ENCODE results near the gene MYH9.
"Not testable (repeated sequence)": the region's sequence is repeated elsewhere in the genome, so short reads cannot be mapped to it uniquely, and the experiment has no call there.

The MYH9 gene

GRCh38 chr22:36294801-36295200, 93.0 kb downstream of the MYH9 start:
- Histone ChIP-seq H3K27ac (ENCODE audit: low read depth, low read length) (no peak overlapping the region), H3K9me3 (ENCODE audit: control insufficient read depth in 1 of 2, low read length in 2 of 2) (no peaks in the 10 kb centered on the region), H3K27me3 (ENCODE audit: control insufficient read depth in 1 of 2, insufficient read depth in 2 of 2, low read length in 2 of 2) (no peaks in the 10 kb centered on the region), H3K4me3 (ENCODE audit: low read depth in 1 of 2, low read length in 2 of 2) (no peak overlapping the region), H3K4me1 (ENCODE audit: control insufficient read depth in 1 of 2, insufficient read depth in 2 of 2, low read length in 2 of 2) (no peaks in the 10 kb centered on the region), H3K9ac (ENCODE audit: low read depth in 1 of 2, low read length in 2 of 2) (no peak overlapping the region), H3K36me3 (ENCODE audit: control insufficient read depth in 1 of 2, insufficient read depth in 2 of 2, low read length in 2 of 2) (peaks cover 81 to 85% of the 10 kb centered on the region in 2 donors)

DNA sequence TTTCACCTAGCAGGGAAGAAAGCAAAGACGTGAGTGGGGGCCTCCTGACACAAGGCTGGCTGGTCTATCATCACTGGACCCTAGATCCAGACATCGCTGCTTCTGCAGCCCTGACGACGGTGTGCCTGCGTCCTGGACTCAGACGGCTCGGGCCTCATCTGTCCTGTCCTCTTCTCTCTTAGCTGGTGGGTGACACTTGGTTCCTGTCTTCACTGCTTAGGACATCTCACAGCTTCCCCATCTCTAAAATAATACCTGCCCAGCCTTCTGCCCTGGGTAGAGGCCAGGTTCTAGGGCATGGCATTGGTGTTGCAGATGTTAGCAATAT, 93.5 kb downstream of the MYH9 start:
- H3K36me3 ChIP-seq (ENCODE audit: control insufficient read depth in 1 of 2, insufficient read depth in 2 of 2, low read length in 2 of 2), result peaks cover 81 to 85% of the 10 kb centered on the region in 2 donors
- no peak overlapping the region for H3K9ac ChIP-seq (ENCODE audit: low read depth in 1 of 2, low read length in 2 of 2)
- H3K4me3 ChIP-seq (ENCODE audit: low read depth in 1 of 2, low read length in 2 of 2), result no peak overlapping the region
- no peaks in the 10 kb centered on the region for H3K9me3 ChIP-seq (ENCODE audit: control insufficient read depth in 1 of 2, low read length in 2 of 2)
- H3K4me1 ChIP-seq (ENCODE audit: control insufficient read depth in 1 of 2, insufficient read depth in 2 of 2, low read length in 2 of 2), result no peaks in the 10 kb centered on the region
- no peak overlapping the region for H3K27ac ChIP-seq (ENCODE audit: low read depth, low read length)
- H3K27me3 ChIP-seq (ENCODE audit: control insufficient read depth in 1 of 2, insufficient read depth in 2 of 2, low read length in 2 of 2), result no peaks in the 10 kb centered on the region

DNA sequence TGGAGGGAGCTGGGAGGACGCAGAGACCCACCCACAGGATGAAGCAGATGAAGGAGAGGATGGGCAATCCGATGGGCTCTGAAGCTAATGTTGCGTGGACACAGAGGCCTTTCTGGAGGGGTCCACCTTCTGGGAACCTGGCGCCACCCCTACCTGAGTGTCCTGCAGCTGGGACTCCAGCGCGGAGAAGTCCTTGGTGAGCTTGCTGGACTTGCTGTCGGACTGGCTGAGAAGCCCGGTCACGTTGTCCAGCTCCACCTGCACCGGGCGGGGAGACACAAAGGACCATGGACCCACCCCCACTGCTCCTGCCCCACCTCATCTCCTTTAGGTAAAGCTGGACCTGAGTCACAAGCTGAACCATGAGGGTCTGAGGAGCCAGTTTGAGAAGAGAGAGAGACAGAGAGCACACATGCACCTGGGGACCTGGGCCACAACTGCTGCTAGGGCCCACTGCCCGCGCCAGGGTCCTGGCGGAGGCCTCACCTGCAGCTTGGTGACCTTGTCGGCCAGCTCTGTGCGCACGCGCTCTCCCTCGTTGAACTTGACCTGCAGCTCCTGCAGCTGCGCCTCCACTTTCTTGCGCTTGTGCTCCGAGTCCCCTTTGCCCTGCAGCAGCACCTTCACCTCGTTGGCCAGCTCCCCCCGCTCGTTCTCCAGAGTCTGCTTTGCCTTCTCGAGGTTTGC, 94.0 kb downstream of the MYH9 start:
- no peak overlapping the region for H3K9ac ChIP-seq (ENCODE audit: low read depth in 1 of 2, low read length in 2 of 2)
- H3K9me3 ChIP-seq (ENCODE audit: control insufficient read depth in 1 of 2, low read length in 2 of 2), result no peaks in the 10 kb centered on the region
- no peaks in the 10 kb centered on the region for H3K4me1 ChIP-seq (ENCODE audit: control insufficient read depth in 1 of 2, insufficient read depth in 2 of 2, low read length in 2 of 2)
- H3K27me3 ChIP-seq (ENCODE audit: control insufficient read depth in 1 of 2, insufficient read depth in 2 of 2, low read length in 2 of 2), result no peaks in the 10 kb centered on the region
- H3K27ac ChIP-seq (ENCODE audit: low read depth, low read length), result no peak overlapping the region
- peaks cover 81 to 85% of the 10 kb centered on the region in 2 donors for H3K36me3 ChIP-seq (ENCODE audit: control insufficient read depth in 1 of 2, insufficient read depth in 2 of 2, low read length in 2 of 2)
- no peak overlapping the region for H3K4me3 ChIP-seq (ENCODE audit: low read depth in 1 of 2, low read length in 2 of 2)

DNA sequence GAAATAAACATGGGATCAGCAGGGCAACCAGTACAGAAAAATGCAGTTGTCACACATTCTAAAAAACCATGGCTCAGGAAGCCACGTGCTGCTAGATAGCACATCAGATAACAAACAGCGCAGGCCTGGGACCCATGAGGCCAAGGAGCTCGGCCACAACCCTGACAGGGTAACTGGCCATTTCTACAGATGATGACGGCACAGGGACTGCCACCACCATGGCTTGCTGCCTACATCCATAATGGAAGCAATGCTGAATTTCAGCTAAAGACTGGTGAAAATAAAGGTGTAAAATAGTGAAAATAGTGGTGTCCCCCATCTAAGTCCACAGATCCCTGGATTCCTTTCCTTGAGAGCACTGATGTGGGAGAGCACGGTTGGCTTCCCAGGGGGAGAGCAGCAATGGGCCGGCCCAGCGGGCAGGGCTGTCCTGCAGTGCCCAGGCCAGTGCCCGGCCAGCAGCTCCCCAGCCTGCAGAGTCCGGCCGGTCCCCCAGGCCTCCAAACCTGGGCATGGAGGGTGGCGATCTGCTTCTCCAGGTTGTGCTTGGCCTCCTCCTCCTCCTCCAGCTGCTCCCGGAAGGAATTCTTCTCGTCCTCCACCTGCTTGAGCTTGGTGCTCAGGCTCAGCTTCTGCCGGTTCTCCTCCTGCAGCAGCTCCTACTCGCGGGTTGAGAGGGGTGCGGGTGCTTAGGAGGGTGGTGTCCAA, 94.8 kb downstream of the MYH9 start:
- Histone ChIP-seq H3K4me1 (ENCODE audit: control insufficient read depth in 1 of 2, insufficient read depth in 2 of 2, low read length in 2 of 2) (no peaks in the 10 kb centered on the region), H3K9me3 (ENCODE audit: control insufficient read depth in 1 of 2, low read length in 2 of 2) (no peaks in the 10 kb centered on the region), H3K27ac (ENCODE audit: low read depth, low read length) (no peak overlapping the region), H3K27me3 (ENCODE audit: control insufficient read depth in 1 of 2, insufficient read depth in 2 of 2, low read length in 2 of 2) (no peaks in the 10 kb centered on the region), H3K36me3 (ENCODE audit: control insufficient read depth in 1 of 2, insufficient read depth in 2 of 2, low read length in 2 of 2) (peaks cover 81 to 85% of the 10 kb centered on the region in 2 donors), H3K9ac (ENCODE audit: low read depth in 1 of 2, low read length in 2 of 2) (no peak overlapping the region), H3K4me3 (ENCODE audit: low read depth in 1 of 2, low read length in 2 of 2) (no peak overlapping the region)

DNA sequence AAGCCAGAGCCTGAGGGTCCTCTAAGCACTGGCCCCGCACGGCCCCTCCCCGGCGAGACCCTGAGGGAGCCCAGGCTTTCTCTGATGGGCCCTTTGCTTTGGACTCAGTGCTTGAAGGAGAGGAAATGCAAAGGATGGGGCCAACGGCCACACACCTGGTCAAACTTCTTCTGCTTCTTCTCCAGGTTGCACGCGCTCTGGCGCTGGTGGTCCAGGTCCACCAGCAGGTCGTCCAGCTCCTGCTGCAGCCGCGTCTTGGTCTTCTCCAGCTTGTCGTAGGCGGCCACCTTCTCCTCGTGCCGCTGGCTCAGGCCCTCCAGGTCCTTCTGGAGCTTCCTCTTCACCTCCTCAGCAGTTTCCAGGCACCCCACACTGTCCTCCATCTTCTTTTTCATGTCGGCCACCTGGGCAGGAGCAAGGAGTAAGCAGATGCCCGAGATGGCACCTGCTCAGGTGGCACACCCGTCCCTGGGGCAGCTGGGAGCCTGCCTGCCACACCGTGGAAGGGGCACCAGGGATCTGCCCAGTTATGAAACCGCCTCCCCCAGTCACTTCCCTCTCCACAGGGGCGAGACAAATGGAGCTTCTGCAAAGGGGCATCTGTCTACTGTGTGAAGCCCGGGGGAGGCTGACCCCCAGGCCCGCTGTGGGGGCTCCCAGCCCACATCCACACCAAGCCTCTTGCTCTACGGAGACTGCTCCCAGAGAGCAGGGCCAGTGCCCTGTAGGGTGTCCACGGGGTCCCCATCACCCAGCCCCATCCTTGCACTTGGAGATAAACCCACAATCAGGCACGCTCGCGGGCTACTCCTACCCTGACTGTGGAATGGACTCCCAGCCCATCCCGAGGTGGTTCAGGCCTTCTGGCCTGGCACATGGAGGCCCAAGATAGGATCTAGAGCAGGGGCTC, 95.7 kb downstream of the MYH9 start:
- no peaks in the 10 kb centered on the region for H3K27me3 ChIP-seq (ENCODE audit: control insufficient read depth in 1 of 2, insufficient read depth in 2 of 2, low read length in 2 of 2)
- H3K36me3 ChIP-seq (ENCODE audit: control insufficient read depth in 1 of 2, insufficient read depth in 2 of 2, low read length in 2 of 2), result peaks cover 76 to 82% of the 10 kb centered on the region in 2 donors
- no peaks in the 10 kb centered on the region for H3K4me1 ChIP-seq (ENCODE audit: control insufficient read depth in 1 of 2, insufficient read depth in 2 of 2, low read length in 2 of 2)
- H3K27ac ChIP-seq (ENCODE audit: low read depth, low read length), result no peak overlapping the region
- no peak overlapping the region for H3K9ac ChIP-seq (ENCODE audit: low read depth in 1 of 2, low read length in 2 of 2)
- H3K4me3 ChIP-seq (ENCODE audit: low read depth in 1 of 2, low read length in 2 of 2), result no peak overlapping the region
- H3K9me3 ChIP-seq (ENCODE audit: control insufficient read depth in 1 of 2, low read length in 2 of 2), result no peaks in the 10 kb centered on the region

DNA sequence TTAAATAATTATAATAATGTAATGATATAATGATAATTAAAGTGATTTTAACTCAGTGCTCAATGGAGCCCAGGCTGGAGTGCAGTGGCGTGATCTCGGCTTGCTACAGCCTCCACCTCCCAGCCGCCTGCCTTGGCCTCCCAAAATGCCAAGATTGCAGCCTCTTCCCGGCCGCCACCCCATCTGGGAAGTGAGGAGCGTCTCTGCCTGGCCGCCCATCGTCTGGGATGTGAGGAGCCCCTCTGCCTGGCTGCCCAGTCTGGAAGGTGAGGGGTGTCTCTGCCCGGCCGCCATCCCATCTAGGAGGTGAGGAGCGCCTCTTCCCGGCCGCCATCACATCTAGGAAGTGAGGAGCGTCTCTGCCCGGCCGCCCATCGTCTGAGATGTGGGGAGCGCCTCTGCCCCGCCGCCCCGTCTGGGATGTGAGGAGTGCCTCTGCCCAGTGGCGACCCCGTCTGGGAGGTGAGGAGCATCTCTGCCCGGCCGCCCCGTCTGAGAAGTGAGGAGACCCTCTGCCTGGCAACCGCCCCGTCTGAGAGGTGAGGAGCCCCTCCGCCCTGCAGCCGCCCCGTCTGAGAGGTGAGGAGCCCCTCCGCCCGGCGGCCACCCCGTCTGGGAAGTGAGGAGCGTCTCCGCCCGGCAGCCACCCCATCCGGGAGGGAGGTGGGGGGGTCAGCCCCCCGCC, 97.2 kb downstream of the MYH9 start:
- H3K4me3 ChIP-seq (ENCODE audit: low read depth in 1 of 2, low read length in 2 of 2); H3K4me1 ChIP-seq (ENCODE audit: control insufficient read depth in 1 of 2, insufficient read depth in 2 of 2, low read length in 2 of 2); H3K9ac ChIP-seq (ENCODE audit: low read depth in 1 of 2, low read length in 2 of 2); H3K27me3 ChIP-seq (ENCODE audit: control insufficient read depth in 1 of 2, insufficient read depth in 2 of 2, low read length in 2 of 2); H3K9me3 ChIP-seq (ENCODE audit: control insufficient read depth in 1 of 2, low read length in 2 of 2); H3K27ac ChIP-seq (ENCODE audit: low read depth, low read length): not testable (repeated sequence)
- peaks cover 78 to 82% of the 10 kb centered on the region in 2 donors for H3K36me3 ChIP-seq (ENCODE audit: control insufficient read depth in 1 of 2, insufficient read depth in 2 of 2, low read length in 2 of 2)

DNA sequence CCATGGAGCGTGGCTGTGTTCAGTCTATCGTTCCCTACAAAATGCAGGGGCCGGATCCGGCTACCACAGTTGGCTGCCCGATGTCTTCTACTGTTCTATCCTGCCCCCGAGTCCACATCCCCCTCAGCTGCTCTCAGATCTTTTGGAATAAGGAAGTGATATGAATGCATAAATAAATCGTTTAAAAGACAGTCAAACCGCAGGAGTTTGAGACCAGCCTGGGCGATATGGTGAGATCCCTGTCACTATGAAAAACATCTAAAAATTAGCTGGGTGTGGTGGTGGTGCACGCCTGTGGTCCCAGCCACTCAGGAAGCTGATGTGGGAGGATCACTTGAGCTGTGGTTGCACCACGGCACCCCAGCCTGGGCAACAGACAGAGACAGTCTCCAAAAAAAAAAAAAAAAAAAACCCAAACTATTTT, 97.8 kb downstream of the MYH9 start:
- not testable (repeated sequence) for H3K27ac ChIP-seq (ENCODE audit: low read depth, low read length)

DNA sequence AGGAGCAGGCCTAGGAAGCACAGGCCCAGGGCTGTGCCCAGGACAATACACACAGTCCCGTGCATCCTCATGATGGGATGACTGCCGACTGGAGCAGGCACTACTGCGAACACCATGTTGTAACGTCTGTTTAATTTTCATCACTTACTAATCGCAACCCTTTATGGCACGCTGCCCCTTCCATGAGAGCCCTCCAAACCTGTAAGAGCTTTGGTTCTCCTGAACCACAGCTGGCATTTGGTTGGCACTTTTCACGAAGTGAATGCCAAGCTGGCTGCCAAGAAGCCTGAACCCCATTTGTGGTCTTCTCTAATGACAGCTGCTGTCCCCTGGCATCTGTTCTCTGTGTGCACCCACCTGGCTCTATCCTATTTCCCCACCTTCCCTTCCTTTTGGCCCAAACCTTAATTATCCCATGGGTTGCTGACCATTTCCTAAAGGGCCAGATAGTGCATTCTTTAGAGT, 98.3 kb downstream of the MYH9 start:
- Histone ChIP-seq H3K9ac (ENCODE audit: low read depth in 1 of 2, low read length in 2 of 2) (no peak overlapping the region), H3K36me3 (ENCODE audit: control insufficient read depth in 1 of 2, insufficient read depth in 2 of 2, low read length in 2 of 2) (peaks cover 79 to 82% of the 10 kb centered on the region in 2 donors), H3K4me1 (ENCODE audit: control insufficient read depth in 1 of 2, insufficient read depth in 2 of 2, low read length in 2 of 2) (no peaks in the 10 kb centered on the region), H3K9me3 (ENCODE audit: control insufficient read depth in 1 of 2, low read length in 2 of 2) (no peaks in the 10 kb centered on the region), H3K27me3 (ENCODE audit: control insufficient read depth in 1 of 2, insufficient read depth in 2 of 2, low read length in 2 of 2) (no peaks in the 10 kb centered on the region), H3K27ac (ENCODE audit: low read depth, low read length) (no peak overlapping the region), H3K4me3 (ENCODE audit: low read depth in 1 of 2, low read length in 2 of 2) (no peak overlapping the region)

More for the DNA sequence above, 97.8 kb downstream of the MYH9 start:
- not testable (repeated sequence) for H3K9ac ChIP-seq (ENCODE audit: low read depth in 1 of 2, low read length in 2 of 2); H3K4me3 ChIP-seq (ENCODE audit: low read depth in 1 of 2, low read length in 2 of 2); H3K9me3 ChIP-seq (ENCODE audit: control insufficient read depth in 1 of 2, low read length in 2 of 2); H3K4me1 ChIP-seq (ENCODE audit: control insufficient read depth in 1 of 2, insufficient read depth in 2 of 2, low read length in 2 of 2); H3K27me3 ChIP-seq (ENCODE audit: control insufficient read depth in 1 of 2, insufficient read depth in 2 of 2, low read length in 2 of 2)
- H3K36me3 ChIP-seq (ENCODE audit: control insufficient read depth in 1 of 2, insufficient read depth in 2 of 2, low read length in 2 of 2), result peaks cover 79 to 82% of the 10 kb centered on the region in 2 donors

DNA sequence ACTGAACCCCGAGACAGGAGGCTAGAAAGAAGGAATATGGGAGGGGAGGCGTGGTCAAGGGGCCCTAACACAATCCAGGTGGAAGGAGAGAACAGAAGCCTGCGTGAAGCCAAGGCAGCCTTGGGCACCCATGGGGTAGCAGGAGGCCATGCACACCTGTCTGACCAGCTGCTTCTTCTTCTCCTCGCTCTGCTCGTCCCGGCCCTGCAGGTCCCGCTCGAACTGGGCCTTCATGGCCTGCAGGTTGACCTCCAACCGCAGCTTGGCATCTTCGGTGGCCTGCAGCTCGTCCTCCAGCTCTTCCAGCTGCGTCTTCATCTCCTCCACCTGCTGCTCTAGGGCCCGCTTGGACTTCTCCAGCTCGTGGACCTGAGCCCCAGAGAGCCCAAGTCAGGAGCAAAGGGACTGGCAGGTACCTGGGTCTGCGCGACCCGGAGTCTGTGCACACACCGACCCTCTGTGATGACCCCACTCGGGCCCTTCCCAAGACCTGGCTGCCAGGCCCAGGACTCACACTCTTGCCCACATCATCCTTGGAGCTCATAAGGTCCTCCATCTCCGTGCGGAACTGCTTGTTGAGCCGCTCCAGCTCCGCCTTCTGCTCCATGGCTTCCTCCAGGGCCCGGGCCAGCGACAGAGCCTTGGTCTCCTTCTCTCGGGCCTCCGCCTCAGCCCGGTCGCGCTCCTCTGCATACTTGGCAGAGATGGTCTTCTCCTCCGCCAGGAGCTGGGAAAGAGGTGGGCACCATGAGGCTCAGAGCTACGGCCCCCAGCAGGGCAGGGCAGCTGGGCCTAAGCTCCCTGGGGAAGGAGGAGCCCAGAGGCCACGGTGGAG, 99.0 kb downstream of the MYH9 start:
- H3K9me3 ChIP-seq (ENCODE audit: control insufficient read depth in 1 of 2, low read length in 2 of 2), result no peaks in the 10 kb centered on the region
- H3K9ac ChIP-seq (ENCODE audit: low read depth in 1 of 2, low read length in 2 of 2), result no peak overlapping the region
- H3K27me3 ChIP-seq (ENCODE audit: control insufficient read depth in 1 of 2, insufficient read depth in 2 of 2, low read length in 2 of 2), result no peaks in the 10 kb centered on the region
- no peak overlapping the region for H3K4me3 ChIP-seq (ENCODE audit: low read depth in 1 of 2, low read length in 2 of 2)
- no peak overlapping the region for H3K27ac ChIP-seq (ENCODE audit: low read depth, low read length)
- H3K36me3 ChIP-seq (ENCODE audit: control insufficient read depth in 1 of 2, insufficient read depth in 2 of 2, low read length in 2 of 2), result peaks cover 79 to 82% of the 10 kb centered on the region in 2 donors
- H3K4me1 ChIP-seq (ENCODE audit: control insufficient read depth in 1 of 2, insufficient read depth in 2 of 2, low read length in 2 of 2), result no peaks in the 10 kb centered on the region

Measured in duodenal mucosa (tissue), 2 donors.